Measurements from ENCODE around the gene CDH4.

DNA sequence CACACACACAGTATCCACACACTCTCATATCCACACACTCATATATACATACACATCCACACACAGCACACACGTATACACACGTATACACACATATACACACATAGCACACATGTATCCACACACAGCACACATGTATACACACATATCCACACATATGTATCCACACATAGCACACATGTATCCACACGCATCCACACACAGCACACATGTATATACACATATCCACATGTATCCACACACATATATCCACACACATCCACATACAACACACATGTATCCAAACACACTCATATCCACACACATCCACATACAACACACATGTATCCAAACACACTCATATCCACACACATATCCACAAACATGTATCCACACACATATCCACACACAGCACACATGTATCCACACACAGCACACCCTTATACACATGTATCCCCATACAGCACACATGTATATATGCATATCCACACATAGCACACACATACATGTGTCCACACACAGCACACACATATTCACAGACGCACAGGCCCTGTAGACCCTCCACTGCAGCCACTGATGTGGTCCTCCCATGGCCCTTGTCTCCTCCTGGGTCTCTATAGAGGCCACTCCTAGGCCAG lies 172.1 kb downstream of the CDH4 start:
- TF ChIP-seq POLR2A (IDR thresholded peaks at IDR 0.05): no peak
- TF ChIP-seq, protein P1, sequence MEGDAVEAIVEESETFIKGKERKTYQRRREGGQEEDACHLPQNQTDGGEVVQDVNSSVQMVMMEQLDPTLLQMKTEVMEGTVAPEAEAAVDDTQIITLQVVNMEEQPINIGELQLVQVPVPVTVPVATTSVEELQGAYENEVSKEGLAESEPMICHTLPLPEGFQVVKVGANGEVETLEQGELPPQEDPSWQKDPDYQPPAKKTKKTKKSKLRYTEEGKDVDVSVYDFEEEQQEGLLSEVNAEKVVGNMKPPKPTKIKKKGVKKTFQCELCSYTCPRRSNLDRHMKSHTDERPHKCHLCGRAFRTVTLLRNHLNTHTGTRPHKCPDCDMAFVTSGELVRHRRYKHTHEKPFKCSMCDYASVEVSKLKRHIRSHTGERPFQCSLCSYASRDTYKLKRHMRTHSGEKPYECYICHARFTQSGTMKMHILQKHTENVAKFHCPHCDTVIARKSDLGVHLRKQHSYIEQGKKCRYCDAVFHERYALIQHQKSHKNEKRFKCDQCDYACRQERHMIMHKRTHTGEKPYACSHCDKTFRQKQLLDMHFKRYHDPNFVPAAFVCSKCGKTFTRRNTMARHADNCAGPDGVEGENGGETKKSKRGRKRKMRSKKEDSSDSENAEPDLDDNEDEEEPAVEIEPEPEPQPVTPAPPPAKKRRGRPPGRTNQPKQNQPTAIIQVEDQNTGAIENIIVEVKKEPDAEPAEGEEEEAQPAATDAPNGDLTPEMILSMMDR (IDR thresholded peaks at IDR 0.05): no peak
- TF ChIP-seq EP300 (IDR thresholded peaks at IDR 0.05): no peak

All from ovary (tissue), 3 donors.